Omental fat pad (tissue), 4 donors: ENCODE results near the gene APBB2. TPM values are rescaled to one million over a fixed set of nuclear protein-coding genes. Genes with fewer than 3 reads are reported as not detected.

Experiments used
- ATAC-seq: fragments of 150-250 bp; one replicate; pipeline ENCODE4 v1.9.1; 2016; ENCODE audit warnings: mild to moderate bottlenecking, moderate library complexity; ENCODE audit not compliant: low FRiP score
- DNase-seq: peaks from one replicate; pipeline ENCODE4 v3.0.0-alpha.2; 2019; ENCODE audit warnings: low spot score
- CTCF ChIP-seq, 3 donors: fragments of 450-650 bp; IDR thresholded peaks; one replicate each; pipeline ENCODE4 v1.5.1; 2016 to 2017; ENCODE audit warnings: antibody characterized with exemption in 3 of 3, mild to moderate bottlenecking in 3 of 3, moderate library complexity in 2 of 3
- total RNA-seq, 4 donors: library from RNA; depleted of rRNA; stranded (reverse); fragments of >200 nt; gene quantifications; one replicate each; pipeline ENCODE4 v1.1.0, GENCODE V29; 2016

APBB2 gene
- total RNA-seq, 4 donors from 2014 or later: 76.6 to 138 (median 113) TPM

GRCh38 chr4:41232406-41232805, 18.1 kb upstream of the APBB2 start:
- no peak for DNase-seq
- no peak for ATAC-seq
- no peak for TF ChIP-seq CTCF (IDR thresholded peaks at IDR 0.05)

- ATAC-seq (no peak), DNase-seq (no peak)
- TF ChIP-seq CTCF (IDR thresholded peaks at IDR 0.05): no peak
These were observed 13.6 kb upstream of the APBB2 start for GRCh38 chr4:41227902-41228301.

- TF ChIP-seq CTCF (IDR thresholded peaks at IDR 0.05): no peak
- no peak for ATAC-seq
These were observed 7.7 kb upstream of the APBB2 start for GRCh38 chr4:41221850-41222645.

GRCh38 chr4:41219421-41219950, 5.1 kb upstream of the APBB2 start:
- DNase-seq (no peak), ATAC-seq (no peak)
- TF ChIP-seq CTCF (IDR thresholded peaks at IDR 0.05): no peak

More at GRCh38 chr4:41221850-41222645, 7.7 kb upstream of the APBB2 start:
- no peak for DNase-seq

- ATAC-seq (no peak), DNase-seq (no peak)
- TF ChIP-seq CTCF (IDR thresholded peaks at IDR 0.05): no peak
These were observed 4.4 kb upstream of the APBB2 start for GRCh38 chr4:41218703-41219102.

- ATAC-seq (no peak), DNase-seq (no peak)
- no peak for TF ChIP-seq CTCF (IDR thresholded peaks at IDR 0.05)
These were observed 3.0 kb upstream of the APBB2 start for GRCh38 chr4:41217374-41217773.

GRCh38 chr4:41217020-41217333, 2.6 kb upstream of the APBB2 start:
- DNase-seq (no peak), ATAC-seq (no peak)
- no peak for TF ChIP-seq CTCF (IDR thresholded peaks at IDR 0.05)
